Fibroblast of villous mesenchyme (primary cell): Measurements from ENCODE around the gene PRKG1. TPM values are rescaled to one million over a fixed set of nuclear protein-coding genes. Genes with fewer than 3 reads are reported as not detected.
A peak's percentile ranks its signal among the peaks of the same experiment; 100 is the strongest.

Experiments used
- DNase-seq: peaks from one replicate; pipeline ENCODE4 v3.0.0-alpha.2; 2010; ENCODE audit warnings: low read depth
- H3K4me3 ChIP-seq: 2 replicates; pipeline ENCODE4 v1.5.1; 2011; ENCODE audit warnings: low read depth, mild to moderate bottlenecking, low read length
- total RNA-seq: library from RNA; depleted of rRNA; stranded (reverse); fragments of >200 nt; gene quantifications from 2 replicates; pipeline ENCODE4 v1.2.3, GENCODE V29; 2012
- TF ChIP-seq, protein P1 (sequence below): IDR thresholded peaks from 2 replicates; pipeline ENCODE4 v1.5.1; 2012; ENCODE audit warnings: low read depth, mild to moderate bottlenecking, low read length; ENCODE audit not compliant: insufficient read depth

The PRKG1 gene
- total RNA-seq, 1 donor, result 19.0 TPM

DNA sequence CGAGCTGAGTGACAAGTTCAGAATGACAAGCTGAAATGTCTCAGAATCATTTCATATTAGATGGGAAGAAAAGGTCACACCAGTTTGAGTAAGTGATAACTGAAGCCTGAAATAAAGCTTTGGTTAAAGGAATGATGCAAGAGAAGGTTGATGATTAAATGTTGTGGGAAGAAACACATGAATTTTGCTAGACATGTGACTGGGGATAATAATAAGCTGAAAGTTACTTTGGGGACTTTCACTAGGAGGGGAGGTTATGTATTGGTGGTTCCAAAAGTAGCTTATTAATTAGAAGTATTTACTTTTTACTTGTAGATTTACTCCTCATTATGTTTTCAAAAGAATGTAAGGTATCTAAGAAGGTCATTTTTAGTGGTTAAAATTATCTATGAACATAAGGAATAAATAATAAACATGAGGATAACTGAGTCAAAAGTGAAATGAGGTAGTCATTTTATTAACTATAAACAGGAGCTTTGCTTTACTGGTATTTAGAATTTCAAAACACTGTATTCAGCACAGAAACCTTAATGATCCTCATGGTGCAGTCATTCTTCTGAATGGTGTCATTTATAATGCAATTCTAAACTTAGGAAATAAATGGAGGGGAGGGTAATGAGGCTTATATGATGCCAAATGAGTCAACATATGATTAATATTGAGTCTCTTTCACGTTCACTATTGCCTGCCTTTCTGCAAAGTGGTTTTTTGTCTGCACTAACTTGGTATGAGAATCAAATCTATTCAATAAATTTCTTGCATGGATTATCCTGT lies 63.7 kb downstream of the PRKG1 start:
- TF ChIP-seq, protein P1, sequence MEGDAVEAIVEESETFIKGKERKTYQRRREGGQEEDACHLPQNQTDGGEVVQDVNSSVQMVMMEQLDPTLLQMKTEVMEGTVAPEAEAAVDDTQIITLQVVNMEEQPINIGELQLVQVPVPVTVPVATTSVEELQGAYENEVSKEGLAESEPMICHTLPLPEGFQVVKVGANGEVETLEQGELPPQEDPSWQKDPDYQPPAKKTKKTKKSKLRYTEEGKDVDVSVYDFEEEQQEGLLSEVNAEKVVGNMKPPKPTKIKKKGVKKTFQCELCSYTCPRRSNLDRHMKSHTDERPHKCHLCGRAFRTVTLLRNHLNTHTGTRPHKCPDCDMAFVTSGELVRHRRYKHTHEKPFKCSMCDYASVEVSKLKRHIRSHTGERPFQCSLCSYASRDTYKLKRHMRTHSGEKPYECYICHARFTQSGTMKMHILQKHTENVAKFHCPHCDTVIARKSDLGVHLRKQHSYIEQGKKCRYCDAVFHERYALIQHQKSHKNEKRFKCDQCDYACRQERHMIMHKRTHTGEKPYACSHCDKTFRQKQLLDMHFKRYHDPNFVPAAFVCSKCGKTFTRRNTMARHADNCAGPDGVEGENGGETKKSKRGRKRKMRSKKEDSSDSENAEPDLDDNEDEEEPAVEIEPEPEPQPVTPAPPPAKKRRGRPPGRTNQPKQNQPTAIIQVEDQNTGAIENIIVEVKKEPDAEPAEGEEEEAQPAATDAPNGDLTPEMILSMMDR, result no peak
- no peak overlapping the region for H3K4me3 ChIP-seq
- DNase-seq, result peak; percentile 49

DNA sequence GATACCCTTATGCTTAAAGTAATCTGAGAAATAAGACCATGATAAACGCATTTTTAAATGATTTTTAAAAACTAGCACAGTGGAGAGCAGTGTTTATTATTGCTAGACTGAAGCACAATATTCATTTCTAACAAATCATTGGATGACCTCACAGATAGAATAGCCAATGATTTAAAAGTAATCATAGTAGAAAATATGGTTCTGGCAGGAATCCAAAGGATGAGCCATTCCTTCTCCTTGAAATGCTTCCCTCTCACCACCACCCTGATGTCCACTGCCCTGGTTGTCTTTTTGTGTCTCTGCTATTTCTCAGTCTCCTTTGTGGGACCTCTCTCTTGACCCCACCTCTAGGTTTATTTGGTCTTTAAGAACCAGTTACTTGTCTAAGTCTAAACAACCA lies 64.9 kb downstream of the PRKG1 start:
- TF ChIP-seq, protein P1, result no peak
- H3K4me3 ChIP-seq, result no peak overlapping the region
- DNase-seq, result no peak

DNA sequence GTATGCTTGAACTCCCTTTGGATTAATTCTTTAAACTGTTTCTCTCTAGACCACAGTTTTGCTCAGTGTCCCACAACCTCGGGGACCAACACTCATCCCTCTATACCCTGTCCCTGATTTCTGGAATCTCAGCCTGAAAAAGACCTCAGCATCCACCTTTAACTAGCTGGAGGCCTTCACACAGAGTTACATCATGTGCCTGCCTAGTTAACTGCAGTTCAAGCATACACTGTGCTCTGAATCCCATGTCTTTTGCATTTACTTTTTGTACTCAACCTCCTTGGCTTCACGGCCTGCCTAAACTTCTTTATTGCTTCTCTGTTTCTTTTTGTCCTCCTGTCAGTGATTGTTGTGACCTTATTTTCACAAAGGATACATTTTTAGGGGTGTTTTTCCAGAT lies 66.7 kb downstream of the PRKG1 start:
- TF ChIP-seq, protein P1, result no peak
- H3K4me3 ChIP-seq, result no peak overlapping the region
- DNase-seq, result no peak

DNA sequence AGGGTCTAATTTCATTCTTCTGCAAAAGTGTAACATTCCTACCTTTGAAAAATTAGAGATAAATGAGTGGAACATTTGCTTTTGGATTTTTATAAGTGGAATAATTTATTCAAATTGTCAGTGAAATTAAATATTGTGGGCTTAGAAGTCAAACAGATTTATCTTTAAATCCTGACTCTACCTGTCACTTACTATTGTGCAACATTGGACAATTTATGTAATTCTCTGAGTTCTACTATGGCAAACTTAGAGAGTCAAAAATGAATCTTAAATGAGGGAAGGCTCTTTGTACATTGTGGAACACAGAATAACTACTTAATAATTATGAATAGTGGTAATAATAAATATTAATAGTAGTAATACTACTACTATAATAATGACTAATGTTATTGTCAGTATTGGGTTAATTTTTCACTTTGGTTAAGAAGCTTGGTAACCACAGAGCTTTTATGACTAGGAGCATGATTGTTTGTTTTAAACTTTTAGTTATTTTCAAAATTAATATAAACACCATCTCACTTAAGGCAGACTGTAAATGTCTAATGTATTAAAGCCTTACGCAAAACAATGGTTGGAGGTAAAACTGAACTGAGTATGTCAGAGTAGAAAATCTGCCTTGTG lies 70.0 kb downstream of the PRKG1 start:
- H3K4me3 ChIP-seq, result no peak overlapping the region
- TF ChIP-seq, protein P1, result no peak

DNA sequence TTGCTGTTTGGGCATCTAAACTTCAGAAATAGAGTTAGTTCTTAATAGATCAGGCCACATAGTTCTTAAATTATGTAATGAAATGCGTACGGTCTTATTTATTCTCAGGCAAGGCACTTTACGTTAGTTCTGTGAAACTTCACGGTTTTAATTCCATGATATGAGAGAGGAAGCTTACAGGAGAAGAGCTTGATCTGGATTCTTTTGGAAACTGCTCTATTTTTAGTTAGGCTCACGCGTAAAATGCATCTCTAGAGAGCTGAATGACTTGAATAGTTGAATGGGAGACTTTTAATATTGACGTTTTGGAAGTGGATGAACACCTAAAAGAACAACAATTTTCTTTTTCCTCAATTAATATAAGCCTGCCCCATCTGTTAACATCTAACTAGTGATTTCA lies 71.1 kb downstream of the PRKG1 start:
- TF ChIP-seq, protein P1, result no peak
- no peak for DNase-seq
- no peak overlapping the region for H3K4me3 ChIP-seq

More for the DNA sequence above, 70.0 kb downstream of the PRKG1 start:
- no peak for DNase-seq

DNA sequence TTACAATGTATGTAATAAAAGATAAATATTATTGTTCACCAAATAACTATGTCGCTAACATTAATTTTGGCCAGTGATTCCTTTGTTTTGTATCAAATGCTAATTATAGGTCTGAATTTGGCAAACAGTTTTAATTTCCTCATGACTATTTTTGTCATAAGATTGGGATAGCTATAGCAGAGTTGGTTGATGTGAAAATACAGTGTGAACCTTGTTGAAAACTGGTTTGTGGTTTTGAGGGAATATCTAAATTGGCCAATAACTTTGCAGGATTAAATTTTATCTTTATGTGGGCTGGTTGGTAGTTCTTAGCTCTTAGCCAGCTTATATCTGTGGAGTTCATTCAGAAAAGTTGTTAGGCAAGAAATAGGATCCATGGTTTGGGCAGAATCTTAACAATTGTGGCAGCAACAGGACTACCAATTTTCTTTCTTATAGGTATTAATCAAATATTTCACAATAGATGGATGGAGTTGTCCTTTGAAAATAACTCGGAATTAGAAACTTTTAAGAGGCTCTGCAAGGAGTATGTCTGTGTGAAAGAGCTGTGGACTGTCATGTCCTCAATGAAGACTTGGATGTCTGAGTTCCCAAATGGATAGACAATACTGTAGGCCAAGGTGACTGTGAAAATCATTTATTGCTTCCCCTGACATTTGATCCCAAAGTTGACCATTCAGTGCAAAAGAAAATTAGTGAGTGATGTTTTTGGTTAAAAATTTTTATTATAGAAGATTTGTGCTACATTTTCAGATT lies 73.5 kb downstream of the PRKG1 start:
- TF ChIP-seq, protein P1, result no peak
- H3K4me3 ChIP-seq, result no peak overlapping the region
- peak; percentile 51 for DNase-seq
